ENCODE measurements around the gene TRIOBP. TPM values are rescaled to one million over a fixed set of nuclear protein-coding genes. Genes with fewer than 3 reads are reported as not detected.
A peak's percentile ranks its signal among the peaks of the same experiment; 100 is the strongest.

The TRIOBP gene
- total RNA-seq, 1 donor from 2014 or later, result 40.3 TPM

DNA sequence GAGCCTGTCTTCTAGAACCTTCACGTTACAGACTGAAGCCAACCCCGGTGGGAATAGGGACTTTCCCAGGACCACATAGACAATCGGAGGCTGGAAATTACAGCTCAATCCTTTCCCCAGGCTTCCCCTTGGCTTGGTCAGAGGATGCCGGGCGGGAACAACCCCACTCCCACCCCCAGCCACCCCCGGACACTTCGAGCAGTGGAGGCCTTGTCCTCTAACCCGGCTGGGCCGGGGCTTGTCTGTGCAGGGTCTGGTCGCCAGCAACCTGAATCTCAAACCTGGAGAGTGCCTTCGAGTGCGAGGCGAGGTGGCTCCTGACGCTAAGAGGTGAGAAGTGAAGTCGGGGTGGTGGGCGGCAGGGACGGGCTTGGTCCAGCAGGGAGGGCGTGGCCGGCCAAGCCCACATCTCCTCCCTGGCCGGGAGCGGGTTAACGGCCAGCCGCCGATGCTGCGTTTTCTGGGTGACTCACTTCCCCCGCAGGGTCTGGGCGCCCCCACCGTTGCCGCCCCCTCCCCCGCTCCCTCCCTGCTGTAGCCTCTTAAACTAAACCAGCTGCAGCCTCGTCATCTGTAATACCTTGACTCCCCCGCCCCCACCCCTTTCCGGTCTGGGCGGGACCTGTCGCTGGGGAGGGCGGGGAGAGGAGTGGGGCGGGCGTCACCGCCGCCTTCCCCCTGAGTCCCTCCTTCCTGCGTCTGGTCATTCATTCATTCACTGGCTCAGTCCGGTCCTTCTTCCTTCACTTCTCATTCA is 19.9 kb upstream of the TRIOBP start:
- FAIRE-seq, result no peak
- DNase-seq (ENCODE audit: low read depth), result peak; percentile 83
- Histone ChIP-seq H3K36me3 (ENCODE audit: control insufficient read depth, insufficient read depth, low read length) (peaks cover 7% of the 10 kb centered on the region), H3K27me3 (ENCODE audit: control insufficient read depth, insufficient read depth, low read length) (no peaks in the 10 kb centered on the region), H3K4me3 (ENCODE audit: low read depth, low read length) (peak overlapping the region; percentile 45)
- no peak for TF ChIP-seq CTCF (IDR thresholded peaks at IDR 0.05; ENCODE audit: insufficient read depth, low read length, severe bottlenecking)

DNA sequence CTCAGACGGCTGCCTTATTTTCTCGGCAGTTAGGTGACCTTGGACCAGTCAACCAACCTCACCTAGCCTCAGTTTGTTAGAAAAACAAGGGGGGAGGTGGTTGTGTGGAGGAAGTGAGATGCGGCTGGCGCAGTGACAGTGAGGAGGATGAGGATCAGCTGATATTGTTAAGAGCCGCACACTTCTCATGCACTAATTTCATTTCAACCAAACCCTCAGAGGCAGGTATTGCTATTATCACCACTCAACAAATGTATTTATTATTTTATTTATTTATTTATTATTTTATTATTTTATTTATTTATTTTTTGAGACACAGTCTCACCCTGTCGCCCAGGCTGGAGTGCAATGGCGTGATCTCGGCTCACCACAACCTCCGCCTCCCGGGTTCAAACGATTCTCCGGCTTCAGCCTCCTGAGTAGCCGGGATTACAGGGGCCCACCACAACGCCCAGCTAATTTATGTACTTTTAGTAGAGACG is 19.3 kb upstream of the TRIOBP start:
- H3K27me3 ChIP-seq (ENCODE audit: control insufficient read depth, insufficient read depth, low read length), result no peaks in the 10 kb centered on the region
- no peak for DNase-seq (ENCODE audit: low read depth)
- no peak for FAIRE-seq
- peaks cover 7% of the 10 kb centered on the region for H3K36me3 ChIP-seq (ENCODE audit: control insufficient read depth, insufficient read depth, low read length)
- H3K4me3 ChIP-seq (ENCODE audit: low read depth, low read length), result no peak overlapping the region
- no peak for TF ChIP-seq CTCF (IDR thresholded peaks at IDR 0.05; ENCODE audit: insufficient read depth, low read length, severe bottlenecking)

GRCh38 chr22:37678372-37678771 is 18.5 kb upstream of the TRIOBP start:
- peaks cover 7% of the 10 kb centered on the region for H3K36me3 ChIP-seq (ENCODE audit: control insufficient read depth, insufficient read depth, low read length)
- FAIRE-seq, result no peak
- TF ChIP-seq CTCF (IDR thresholded peaks at IDR 0.05; ENCODE audit: insufficient read depth, low read length, severe bottlenecking), result no peak
- H3K4me3 ChIP-seq (ENCODE audit: low read depth, low read length), result no peak overlapping the region
- no peak for DNase-seq (ENCODE audit: low read depth)
- H3K27me3 ChIP-seq (ENCODE audit: control insufficient read depth, insufficient read depth, low read length), result no peaks in the 10 kb centered on the region

DNA sequence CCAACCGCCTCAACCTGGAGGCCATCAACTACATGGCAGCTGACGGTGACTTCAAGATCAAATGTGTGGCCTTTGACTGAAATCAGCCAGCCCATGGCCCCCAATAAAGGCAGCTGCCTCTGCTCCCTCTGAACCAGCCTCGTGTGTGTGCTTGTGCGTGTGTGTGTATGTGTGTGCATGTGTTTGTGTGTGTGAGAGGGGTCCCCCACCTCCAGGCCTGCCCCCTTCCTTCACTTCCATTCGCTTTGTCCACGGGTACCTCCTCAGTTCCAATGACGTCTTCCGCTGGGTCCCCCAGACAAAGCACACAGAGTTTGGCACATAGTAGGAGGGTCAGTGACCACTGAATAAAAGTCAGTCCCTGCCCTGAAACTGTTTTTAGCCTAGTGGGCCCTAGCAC is 17.2 kb upstream of the TRIOBP start:
- no peak for TF ChIP-seq CTCF (IDR thresholded peaks at IDR 0.05; ENCODE audit: insufficient read depth, low read length, severe bottlenecking)
- FAIRE-seq (no peak), DNase-seq (ENCODE audit: low read depth) (no peak)
- no peaks in the 10 kb centered on the region for H3K27me3 ChIP-seq (ENCODE audit: control insufficient read depth, insufficient read depth, low read length)
- no peak overlapping the region for H3K4me3 ChIP-seq (ENCODE audit: low read depth, low read length)
- H3K36me3 ChIP-seq (ENCODE audit: control insufficient read depth, insufficient read depth, low read length), result peaks cover 7% of the 10 kb centered on the region

DNA sequence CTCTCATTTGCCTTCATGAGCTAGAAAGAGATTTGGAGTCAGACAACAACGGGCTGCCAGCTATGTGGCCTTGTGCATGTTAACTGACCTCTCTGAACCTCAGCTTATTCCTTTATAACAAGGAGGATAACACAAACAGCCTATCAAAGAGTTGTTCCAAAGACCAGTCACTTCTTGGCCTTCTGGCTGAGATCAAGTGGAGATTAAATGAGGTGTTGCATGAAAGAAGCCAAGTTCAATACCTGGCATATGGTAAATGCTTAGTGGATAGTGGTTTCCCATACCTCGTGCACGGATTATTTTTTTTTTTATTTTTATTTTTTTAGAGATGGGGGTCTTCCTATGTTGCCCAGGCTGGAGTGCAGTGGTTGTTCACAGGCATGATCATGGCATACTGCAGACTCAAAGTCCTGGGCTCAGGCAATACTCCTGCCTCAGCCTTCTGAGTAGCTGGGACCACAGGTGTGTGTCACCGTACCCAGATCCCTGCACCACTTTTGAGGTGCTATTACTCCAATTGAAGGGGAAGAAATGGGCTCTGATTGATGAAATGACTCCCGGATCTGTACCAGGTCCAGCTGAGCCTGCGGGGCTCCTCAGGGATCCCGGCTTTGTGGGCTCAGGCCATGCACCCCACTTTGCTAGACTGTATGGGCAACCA is 16.5 kb upstream of the TRIOBP start:
- DNase-seq (ENCODE audit: low read depth), result no peak
- no peak for FAIRE-seq
- H3K4me3 ChIP-seq (ENCODE audit: low read depth, low read length), result no peak overlapping the region
- no peak for TF ChIP-seq CTCF (IDR thresholded peaks at IDR 0.05; ENCODE audit: insufficient read depth, low read length, severe bottlenecking)
- H3K27me3 ChIP-seq (ENCODE audit: control insufficient read depth, insufficient read depth, low read length), result no peaks in the 10 kb centered on the region
- peaks cover 7% of the 10 kb centered on the region for H3K36me3 ChIP-seq (ENCODE audit: control insufficient read depth, insufficient read depth, low read length)

Data from bronchial epithelial cell (primary cell).